ENCODE results near the gene INPP5A.

DNA sequence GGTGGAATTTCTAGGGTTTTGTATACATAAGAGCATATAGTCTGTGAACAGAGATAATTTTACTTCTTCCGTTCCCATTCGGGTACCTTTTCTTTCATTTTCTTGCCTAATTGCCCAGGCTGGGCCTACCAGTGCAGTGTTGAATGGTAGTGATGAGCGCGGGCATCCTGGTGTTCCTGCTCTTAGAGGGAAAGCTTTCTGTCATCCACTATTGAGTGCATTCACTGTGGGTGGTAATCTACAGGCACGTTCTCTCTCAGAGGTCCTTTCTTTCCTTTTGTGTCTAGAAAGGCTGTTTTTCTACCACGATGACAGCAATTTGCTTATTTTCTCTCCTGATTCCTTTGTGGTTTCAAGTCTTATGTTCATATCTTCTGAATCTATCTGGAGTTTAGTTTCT is 65.0 kb downstream of the INPP5A start:
- TF ChIP-seq, protein P1, sequence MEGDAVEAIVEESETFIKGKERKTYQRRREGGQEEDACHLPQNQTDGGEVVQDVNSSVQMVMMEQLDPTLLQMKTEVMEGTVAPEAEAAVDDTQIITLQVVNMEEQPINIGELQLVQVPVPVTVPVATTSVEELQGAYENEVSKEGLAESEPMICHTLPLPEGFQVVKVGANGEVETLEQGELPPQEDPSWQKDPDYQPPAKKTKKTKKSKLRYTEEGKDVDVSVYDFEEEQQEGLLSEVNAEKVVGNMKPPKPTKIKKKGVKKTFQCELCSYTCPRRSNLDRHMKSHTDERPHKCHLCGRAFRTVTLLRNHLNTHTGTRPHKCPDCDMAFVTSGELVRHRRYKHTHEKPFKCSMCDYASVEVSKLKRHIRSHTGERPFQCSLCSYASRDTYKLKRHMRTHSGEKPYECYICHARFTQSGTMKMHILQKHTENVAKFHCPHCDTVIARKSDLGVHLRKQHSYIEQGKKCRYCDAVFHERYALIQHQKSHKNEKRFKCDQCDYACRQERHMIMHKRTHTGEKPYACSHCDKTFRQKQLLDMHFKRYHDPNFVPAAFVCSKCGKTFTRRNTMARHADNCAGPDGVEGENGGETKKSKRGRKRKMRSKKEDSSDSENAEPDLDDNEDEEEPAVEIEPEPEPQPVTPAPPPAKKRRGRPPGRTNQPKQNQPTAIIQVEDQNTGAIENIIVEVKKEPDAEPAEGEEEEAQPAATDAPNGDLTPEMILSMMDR (IDR thresholded peaks at IDR 0.05; ENCODE audit: low read depth, low read length, poor library complexity, severe bottlenecking): no peak
- TF ChIP-seq EZH2phosphoT487 (IDR thresholded peaks at IDR 0.05; ENCODE audit: borderline replicate concordance, low read length): no peak

Data from DOHH2 (cell line).